Measurements from ENCODE around the gene ARFGEF3.
"Not testable (repeated sequence)": the region's sequence is repeated elsewhere in the genome, so short reads cannot be mapped to it uniquely, and the experiment has no call there.

Gene ARFGEF3, protein sequence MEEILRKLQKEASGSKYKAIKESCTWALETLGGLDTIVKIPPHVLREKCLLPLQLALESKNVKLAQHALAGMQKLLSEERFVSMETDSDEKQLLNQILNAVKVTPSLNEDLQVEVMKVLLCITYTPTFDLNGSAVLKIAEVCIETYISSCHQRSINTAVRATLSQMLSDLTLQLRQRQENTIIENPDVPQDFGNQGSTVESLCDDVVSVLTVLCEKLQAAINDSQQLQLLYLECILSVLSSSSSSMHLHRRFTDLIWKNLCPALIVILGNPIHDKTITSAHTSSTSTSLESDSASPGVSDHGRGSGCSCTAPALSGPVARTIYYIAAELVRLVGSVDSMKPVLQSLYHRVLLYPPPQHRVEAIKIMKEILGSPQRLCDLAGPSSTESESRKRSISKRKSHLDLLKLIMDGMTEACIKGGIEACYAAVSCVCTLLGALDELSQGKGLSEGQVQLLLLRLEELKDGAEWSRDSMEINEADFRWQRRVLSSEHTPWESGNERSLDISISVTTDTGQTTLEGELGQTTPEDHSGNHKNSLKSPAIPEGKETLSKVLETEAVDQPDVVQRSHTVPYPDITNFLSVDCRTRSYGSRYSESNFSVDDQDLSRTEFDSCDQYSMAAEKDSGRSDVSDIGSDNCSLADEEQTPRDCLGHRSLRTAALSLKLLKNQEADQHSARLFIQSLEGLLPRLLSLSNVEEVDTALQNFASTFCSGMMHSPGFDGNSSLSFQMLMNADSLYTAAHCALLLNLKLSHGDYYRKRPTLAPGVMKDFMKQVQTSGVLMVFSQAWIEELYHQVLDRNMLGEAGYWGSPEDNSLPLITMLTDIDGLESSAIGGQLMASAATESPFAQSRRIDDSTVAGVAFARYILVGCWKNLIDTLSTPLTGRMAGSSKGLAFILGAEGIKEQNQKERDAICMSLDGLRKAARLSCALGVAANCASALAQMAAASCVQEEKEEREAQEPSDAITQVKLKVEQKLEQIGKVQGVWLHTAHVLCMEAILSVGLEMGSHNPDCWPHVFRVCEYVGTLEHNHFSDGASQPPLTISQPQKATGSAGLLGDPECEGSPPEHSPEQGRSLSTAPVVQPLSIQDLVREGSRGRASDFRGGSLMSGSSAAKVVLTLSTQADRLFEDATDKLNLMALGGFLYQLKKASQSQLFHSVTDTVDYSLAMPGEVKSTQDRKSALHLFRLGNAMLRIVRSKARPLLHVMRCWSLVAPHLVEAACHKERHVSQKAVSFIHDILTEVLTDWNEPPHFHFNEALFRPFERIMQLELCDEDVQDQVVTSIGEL (N-terminal part only)

DNA sequence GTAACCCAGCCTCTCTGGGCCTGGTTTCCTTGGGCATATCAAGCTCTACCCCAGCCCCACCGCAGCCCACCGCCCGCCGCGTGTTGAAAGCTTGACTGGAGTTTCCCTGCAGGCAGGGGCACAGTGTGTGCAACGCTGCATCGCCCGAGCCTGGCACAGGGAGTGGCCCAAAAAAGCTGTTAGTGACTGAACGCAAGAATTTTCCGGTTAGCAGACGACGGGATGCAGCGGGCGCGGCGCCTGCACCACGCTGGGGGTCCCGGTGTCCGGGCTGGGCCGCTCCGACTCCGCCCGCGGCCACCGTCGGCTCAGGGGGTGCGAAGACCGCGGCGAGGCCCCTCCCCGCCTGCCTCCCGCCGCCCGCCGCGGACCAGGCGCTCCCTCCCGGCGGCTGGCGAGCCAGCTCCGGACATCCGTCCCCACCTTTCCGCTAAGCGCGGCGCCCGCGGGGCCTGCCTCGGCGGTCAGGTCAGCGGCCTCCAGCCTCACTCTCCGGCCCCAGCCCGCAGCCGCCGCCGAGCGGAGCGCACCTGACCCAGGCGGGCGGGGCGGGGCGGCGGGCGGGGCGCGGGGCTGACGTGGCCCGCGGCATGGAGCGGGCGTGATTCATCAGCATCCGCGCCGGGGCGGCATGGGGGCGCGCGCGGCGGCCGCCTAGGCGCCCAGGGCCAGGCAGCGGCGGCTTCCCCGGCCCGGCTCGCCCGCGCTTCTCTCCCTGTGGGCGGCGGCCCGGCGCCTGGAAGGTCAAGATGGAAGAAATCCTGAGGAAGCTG lies at the start of gene ARFGEF3:
TSS of gene ARFGEF3 (plus strand) at position 602 of the 773 bp plus-strand sequence. CDS start at position 750, 148 bp downstream.
- DNase-seq (ENCODE audit: low read depth): peak; percentile 29

DNA sequence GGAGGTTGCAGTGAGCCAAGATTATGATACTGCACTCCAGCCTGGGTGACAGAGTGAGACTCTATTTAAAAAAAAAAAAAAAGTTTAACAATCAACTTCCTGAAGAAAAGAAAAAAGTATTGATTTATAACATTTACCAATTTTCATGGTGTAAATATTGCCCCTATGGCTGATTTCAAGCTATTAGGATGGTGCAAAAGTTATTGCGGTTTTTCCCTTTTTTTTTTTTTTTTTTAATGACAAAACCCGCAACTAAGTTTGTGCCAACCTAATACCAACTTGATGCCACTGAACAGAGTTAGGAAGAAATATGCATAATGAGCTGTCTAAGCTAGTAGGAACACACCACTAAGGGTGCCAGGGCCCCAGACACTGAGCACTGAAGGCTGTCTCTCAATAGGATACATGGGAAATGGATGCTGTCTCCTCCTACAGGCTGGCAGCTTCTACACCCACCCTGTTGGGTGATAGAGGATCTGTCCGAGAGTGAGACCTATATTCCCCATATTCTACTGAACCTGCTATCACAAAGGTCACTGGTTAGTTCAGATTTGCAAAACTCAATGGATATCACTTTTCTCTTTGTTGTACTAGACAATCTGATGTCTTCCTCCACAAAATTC lies 48.0 kb upstream of the ARFGEF3 start:
- no peak for DNase-seq (ENCODE audit: low read depth)

DNA sequence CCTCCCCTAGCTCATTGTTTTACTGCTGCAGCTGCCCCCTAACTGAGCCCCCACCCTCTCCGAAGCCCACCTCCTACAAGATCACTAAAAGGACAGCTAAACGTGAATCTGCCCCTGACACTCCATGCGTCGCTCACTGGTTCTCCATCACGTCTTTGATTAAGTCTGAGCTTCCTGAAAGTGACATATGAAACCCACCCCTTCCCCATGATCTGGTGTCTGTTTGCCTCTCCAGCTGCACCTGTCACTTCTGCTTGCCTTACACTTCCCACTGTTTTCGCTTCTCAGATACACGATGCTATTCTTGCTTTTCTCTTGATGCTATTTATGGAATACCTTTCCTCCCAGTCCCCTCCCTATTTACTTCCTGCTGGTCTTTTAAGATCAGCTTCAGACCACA lies 46.5 kb upstream of the ARFGEF3 start:
- no peak for DNase-seq (ENCODE audit: low read depth)

DNA sequence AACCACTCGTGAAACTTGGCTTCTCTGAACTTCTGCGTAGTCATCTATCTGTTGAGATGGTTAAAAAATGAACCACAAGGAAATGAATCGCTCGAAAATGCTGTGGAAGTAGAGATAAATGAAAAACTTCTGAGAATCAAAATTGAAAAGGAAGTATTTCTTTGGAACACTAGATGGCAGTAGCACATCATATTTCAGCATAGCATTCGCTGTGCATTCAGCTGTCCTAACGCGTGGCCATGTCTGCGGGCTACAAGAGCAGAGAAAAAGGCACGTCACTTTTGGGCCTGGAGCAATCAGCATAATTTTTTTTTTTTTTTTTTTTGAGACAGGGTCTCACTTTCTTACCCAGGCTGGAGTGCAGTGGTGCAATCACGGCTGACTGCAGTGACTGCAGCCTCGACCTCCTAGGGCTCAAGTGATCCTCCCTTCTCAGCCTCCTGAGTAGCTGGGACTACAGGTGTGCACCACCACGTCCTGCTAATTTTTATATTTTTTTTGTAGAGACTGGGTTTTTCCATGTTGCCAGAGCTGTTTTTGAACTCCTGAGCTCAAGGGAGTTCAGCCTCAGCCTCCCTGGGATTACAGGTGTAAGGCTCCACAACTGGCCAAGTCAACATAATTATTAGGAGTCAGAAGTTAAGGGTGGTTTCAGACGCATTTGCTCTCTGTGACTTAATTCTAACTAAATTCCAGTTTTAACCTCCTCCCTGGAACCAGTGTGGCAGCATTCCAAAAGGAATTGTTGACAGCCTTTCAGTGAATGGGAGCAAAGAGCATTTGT lies 45.7 kb upstream of the ARFGEF3 start:
- peak; percentile 15 for DNase-seq (ENCODE audit: low read depth)

DNA sequence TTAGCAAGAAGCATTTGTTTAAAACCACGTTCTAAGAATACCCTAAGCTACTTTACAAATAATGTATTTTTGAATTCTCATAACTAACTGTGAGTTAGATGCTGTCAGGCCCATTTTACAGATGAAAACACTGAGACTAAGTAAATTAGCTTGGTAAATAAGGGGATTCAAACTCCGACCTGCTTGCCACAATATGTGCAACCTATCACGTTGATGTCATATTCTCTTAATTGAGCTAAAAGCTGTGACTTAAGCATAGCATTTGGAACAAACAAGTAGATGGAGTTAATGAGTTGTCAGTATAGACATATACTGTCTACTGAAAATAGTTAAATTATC lies 45.1 kb upstream of the ARFGEF3 start:
- no peak for DNase-seq (ENCODE audit: low read depth)

DNA sequence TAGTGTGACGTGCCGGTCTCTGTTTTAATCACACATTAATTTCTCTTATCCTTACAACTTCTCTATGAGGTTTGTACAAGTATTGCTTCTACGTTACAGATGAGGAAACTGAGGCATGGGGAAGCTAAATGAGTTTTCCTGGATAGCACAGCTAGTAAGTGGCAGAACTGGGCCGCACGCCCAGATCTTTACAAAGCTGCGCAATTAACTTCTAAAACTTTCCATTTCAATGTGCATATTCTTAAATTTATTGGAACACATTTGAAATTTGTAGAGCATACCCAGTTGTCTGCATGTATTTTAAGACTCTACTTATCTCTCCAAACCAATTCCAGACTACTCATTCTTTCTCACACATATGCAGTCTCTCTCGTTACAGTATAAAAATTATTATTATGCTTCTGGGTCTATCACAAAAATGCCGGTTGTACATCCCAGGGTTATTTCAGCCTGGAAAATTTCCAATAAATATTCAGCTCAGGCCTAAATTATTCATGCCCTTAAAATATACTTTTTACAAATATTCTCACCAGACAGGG lies 44.3 kb upstream of the ARFGEF3 start:
- DNase-seq (ENCODE audit: low read depth): no peak

DNA sequence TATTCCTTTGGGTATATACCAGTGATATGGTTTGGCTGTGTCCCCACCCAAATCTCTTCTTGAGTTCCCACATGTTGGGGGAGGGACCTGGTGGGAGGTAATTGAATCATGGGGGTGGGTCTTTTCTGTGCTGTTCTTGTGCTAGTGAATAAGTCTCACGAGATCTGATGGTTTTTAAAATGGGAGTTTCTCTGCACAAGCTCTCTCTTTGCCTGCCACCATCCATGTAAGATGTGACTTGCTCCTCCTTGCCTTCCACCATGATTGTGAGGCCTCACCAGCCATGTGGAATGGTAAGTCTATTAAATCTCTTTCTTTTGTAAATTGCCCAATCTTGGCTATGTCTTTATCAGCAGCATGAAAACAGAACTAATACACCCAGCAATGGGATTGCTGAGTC lies 42.5 kb upstream of the ARFGEF3 start:
- DNase-seq (ENCODE audit: low read depth): not testable (repeated sequence)

DNA sequence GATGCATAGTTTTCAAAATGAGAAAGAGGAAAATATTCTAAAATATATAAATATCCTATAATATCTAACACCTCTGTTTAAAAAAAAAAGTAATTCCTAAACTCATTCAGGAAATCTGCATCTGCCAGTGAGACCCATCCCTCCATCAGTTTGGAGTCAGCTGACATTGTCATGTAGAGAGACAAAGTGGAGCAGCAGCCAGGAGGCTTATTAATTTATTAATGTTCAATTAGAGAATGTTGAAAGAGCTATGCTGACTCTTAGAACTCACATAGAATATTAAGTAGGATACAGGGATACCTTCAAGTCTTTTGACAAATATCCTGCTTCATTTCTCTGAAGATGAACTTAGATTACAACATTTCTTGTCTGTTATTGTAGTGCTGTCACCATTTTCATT lies 41.8 kb upstream of the ARFGEF3 start:
- DNase-seq (ENCODE audit: low read depth): no peak

DNA sequence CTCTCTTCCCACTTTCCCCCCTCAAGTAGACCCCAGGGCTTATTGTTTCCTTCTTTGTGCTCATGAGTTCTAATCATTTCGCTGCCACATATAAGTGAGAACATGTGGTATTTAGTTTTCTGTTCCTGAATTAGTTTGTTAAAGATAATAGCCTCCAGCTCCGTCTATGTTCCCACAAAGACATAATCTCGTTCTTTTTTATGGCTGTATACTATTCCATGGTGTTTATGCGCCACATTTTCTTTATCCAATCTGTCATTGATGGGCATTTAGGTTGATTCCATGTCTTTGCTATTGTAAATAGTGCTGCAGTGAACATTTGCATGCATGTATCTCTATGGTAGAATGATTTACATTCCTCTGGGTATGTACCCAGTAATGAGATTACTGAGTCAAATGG lies 37.6 kb upstream of the ARFGEF3 start:
- DNase-seq (ENCODE audit: low read depth): no peak

DNA sequence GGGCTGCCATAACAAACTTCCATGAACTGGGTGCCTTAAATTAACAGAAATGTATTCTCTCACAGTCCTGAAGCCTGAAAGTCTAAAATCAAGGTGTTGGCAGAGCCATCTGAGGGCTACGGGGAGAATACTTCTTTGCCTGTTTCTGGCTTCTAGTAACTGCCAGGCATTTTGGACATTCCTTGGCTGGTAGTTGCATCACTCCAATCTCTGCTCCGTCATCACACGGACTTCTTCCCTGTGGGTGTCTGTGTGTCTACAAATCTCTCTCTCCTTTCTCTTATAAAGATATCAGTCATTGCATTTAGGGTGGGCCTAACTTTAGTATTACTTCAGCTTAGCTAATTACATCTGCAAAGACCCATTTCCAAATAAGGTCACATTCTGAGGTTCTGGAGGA lies 33.6 kb upstream of the ARFGEF3 start:
- DNase-seq (ENCODE audit: low read depth): no peak

DNA sequence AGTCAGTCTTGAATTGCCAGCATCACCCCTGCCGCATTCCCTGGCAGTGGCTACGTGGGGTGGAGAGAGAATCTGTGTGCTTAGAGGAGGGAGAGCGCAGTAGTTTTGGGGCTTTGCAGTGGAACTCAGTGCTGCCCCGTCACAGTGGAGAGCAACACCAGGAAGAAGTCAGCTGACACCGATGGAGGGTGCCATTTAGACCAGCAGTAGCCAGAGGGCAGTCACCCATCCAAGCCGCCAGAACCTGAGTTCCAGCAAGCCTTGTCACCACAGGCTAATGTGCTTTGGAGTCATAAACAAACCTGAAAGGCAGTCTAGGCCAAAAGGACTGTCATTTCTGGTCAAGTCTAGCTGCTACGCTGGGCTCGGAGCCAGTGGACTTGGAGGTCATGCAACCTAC lies 32.5 kb upstream of the ARFGEF3 start:
- no peak for DNase-seq (ENCODE audit: low read depth)

DNA sequence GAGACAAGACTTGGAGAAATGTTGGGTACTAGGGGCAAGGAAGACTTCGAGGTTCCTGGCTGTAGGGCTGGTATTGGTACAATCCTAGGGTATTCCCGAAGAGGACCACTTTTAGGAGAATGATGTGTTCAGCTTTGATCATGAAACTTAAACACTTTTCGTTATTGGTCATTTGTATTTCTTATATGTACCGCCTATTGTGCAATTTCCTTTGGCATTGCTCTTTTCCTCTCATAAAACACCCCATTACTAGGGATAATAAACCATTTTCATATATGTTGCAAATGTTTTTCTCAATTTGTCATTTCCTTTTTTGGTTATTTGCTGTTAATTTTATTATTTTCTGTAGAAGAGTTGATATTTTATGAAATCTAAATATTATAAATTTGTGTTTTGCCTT lies 18.9 kb upstream of the ARFGEF3 start:
- no peak for DNase-seq (ENCODE audit: low read depth)

DNA sequence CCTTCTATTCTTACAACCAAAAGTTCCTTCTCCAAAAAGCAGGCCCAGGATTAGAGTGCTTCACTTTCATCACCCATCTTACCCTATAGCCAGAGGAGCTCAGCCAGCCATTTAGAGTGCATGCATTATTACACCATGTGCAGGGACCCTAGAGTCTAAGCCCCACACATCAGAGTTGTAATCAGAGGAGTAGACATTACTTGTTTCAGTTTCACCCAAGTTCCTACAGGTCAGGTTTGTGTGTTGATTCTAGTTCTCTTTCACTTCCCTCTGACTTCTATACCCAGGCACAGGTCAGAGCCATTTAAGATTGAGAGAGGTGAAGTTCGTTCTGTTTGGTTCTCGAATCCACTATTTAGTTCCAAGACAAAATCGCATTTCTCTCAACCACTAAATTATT lies 16.3 kb upstream of the ARFGEF3 start:
- DNase-seq (ENCODE audit: low read depth): no peak

DNA sequence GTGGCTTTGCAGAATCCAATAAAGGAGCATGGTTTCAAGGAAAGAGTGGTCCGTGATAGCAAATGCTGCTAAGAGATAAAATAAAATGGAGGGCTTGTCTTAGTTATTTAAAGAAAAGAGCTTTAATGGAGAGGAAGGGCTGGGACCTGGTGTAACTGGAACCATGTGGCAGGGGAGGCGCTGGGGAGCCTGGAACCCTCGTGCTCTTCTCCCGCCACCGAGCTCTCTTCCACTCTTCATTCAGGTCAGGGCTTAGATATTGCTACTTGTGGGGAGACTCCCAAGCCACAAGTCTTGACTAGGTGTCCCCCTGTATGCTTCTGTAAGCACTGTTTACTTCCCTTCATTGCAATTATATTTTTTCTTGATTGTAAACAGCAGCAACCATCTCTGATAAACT lies 15.2 kb upstream of the ARFGEF3 start:
- DNase-seq (ENCODE audit: low read depth): no peak

DNA sequence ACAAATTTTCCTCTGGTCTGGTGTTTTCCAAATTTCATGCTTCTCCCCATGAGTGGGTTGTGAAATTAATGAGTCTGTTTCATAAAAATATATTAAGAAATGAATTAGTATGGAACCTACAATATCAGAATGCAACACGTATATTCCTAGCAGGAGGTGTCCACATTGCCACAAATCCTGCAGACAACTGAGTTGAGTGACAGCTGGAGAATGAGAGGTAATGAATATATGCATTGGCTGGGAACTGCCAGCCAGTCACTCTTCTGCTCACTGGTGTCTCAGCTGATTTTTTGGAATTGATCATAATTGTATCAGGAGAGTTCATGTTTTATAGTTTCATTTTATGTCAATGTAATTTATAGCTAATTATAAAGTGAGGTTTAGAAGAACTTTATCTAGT lies 6.3 kb upstream of the ARFGEF3 start:
- DNase-seq (ENCODE audit: low read depth): no peak

DNA sequence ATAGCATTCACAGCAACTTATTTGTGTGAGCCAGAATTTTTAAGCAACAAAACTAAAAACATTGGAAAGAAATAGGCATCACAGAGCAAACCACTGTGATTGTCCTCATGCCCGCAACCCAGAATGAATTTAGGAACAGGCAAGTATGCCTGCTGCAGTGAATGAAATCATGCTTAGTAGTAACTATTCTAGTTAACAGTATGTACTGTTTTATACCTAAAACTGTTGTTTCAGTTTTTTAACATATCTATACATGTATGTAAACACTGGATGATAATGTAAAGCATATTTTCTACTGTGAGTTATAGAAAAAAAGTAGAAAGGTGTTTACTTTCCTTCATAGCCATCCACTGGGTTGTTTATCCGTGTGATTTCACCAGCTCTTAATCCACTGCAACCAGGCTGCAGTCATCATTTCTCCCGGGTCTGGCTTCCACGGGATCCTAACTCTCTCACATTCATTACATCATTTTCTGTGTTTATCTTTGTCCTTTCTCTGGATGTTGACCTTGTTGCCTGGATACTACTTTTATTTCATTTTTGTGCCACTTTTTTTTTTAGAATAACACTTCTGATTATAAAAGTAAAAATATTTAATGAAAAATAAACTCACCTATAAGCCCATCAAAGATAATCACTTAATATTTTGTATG lies 3.6 kb upstream of the ARFGEF3 start:
- no peak for DNase-seq (ENCODE audit: low read depth)

DNA sequence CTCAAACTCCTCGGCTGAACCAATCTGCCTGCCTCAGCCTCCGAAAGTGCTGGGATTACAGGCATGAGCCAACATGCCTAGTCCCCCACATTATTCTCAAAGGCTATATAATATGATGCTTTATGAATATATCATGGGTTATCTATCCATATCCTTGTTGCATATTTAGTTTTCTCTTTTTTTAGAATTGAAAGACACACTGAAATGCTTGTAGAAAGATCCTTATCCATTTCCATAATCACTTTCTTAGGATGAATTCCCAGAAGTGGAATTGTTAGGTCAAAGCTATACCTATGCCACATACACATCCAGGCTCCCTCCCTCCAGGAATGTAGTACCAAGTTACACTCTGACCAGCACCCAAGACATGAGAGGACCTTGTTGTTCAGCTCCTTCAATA lies 2.5 kb upstream of the ARFGEF3 start:
- DNase-seq (ENCODE audit: low read depth): no peak

DNA sequence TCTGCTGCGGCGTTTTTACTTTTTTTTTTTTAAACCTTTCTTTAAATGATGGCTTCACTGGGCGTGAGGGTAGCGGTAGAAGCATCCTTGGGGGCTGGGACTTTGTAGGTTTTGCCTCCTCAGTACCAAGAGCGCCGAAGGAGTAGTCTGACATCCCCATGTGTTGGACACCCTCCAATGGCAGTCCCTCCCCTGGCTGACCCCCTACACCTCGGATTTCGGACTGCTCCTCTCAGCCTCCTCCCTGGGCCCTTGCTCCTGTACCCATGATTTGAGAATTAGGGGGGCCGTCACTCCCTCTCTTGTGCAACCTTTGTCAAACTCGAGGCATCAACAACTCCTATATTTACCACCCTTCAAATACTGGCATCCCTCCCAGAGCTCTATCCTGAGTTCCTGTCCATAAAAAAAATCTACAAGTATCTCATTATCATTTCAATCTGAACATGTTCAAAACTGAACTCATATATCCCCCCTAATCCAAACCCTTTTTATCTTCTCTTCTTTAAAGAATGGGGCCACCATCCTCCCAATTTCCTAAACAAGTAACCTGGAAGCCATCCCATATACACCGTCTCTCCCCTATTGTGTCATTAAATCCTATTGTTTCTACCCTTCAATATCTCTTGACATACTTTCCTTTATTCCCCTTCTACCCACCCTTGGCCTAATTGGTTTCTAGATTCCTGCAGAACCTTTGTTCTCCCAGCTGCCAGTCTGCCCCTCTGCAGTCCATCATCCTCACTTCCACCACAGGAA lies 1.2 kb upstream of the ARFGEF3 start:
- DNase-seq (ENCODE audit: low read depth): no peak

DNA sequence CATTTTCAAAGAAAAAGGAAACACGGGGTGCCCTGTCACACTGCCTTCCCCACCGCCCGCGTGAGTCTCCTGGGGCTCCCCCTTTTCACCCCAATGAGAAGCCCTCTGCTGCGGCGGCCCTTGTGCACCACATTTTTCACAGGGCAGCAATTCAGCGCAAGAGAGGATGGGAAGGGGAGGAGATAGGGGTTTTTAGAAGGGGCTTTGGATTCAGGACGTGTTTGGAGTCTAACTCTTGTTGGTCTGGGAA lies 726 bp upstream of the ARFGEF3 start:
- no peak for DNase-seq (ENCODE audit: low read depth)
